ENCODE data around the gene LRRC39. TPM values are rescaled to one million over a fixed set of nuclear protein-coding genes. Genes with fewer than 3 reads are reported as not detected.

The LRRC39 gene
- total and polyA plus RNA-seq, 9 donors = 0.18 to 1.9 (median 0.60) TPM

DNA sequence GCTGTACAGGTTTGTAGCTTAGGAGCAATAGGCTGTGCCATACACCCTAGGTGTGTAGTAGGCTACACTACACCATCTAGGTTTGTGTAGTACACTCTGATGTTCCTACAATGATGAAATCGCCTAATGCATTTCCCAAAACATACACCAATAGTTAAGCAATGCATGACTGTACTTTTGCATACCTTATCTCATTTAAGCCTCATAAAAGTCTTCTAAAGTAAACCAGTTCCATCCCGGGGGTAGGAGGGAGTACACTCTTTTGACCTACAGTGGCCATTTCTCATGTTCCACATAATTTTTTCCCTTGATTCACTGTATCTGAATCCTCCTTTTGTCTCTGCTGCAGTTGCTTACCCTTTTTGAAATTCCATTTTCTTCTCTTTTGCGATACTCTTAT lies 32.9 kb downstream of the LRRC39 start:
- DNase-seq = no peak
- no peaks in the 10 kb centered on the region for H3K9me3 ChIP-seq
- H3K27me3 ChIP-seq = no peaks in the 10 kb centered on the region
- H3K36me3 ChIP-seq = no peaks in the 10 kb centered on the region
- 86 to 92% (median 90%) methylated on average over 3 of the region's 3 CpGs for WGBS, 3 donors
- no peak overlapping the region for H3K27ac ChIP-seq
- no peaks in the 10 kb centered on the region for H3K4me1 ChIP-seq (ENCODE audit: insufficient read depth)
- no peak overlapping the region for H3K4me3 ChIP-seq
- intact Hi-C loops (cut with DNase I) = no loop called here
- TF ChIP-seq EP300 (IDR thresholded peaks at IDR 0.05) (no peak), POLR2A (IDR thresholded peaks at IDR 0.05) (no peak)
- TF ChIP-seq, protein P1, sequence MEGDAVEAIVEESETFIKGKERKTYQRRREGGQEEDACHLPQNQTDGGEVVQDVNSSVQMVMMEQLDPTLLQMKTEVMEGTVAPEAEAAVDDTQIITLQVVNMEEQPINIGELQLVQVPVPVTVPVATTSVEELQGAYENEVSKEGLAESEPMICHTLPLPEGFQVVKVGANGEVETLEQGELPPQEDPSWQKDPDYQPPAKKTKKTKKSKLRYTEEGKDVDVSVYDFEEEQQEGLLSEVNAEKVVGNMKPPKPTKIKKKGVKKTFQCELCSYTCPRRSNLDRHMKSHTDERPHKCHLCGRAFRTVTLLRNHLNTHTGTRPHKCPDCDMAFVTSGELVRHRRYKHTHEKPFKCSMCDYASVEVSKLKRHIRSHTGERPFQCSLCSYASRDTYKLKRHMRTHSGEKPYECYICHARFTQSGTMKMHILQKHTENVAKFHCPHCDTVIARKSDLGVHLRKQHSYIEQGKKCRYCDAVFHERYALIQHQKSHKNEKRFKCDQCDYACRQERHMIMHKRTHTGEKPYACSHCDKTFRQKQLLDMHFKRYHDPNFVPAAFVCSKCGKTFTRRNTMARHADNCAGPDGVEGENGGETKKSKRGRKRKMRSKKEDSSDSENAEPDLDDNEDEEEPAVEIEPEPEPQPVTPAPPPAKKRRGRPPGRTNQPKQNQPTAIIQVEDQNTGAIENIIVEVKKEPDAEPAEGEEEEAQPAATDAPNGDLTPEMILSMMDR (IDR thresholded peaks at IDR 0.05) = no peak

DNA sequence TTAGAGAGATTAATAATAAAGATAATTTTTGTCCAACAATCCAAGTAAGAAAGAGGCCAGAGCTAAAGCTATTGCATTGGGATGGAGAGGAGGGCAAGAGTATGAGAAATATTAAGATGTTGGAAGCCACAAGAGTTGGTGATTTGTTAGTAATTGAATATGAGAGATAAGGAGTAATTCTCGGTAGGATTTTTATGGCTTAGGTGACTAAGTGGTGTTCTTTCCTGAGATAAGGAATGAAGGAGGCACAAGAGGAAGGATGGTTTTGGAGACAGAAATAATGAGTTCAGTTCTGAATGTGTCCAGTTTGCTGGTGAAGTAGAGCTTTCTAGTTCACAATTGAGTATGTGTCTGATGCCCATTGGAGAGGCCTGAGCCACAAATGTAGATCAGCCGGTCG lies 35.7 kb downstream of the LRRC39 start:
- Histone ChIP-seq H3K4me3 (no peak overlapping the region), H3K27ac (no peak overlapping the region), H3K9me3 (no peaks in the 10 kb centered on the region), H3K27me3 (no peaks in the 10 kb centered on the region), H3K4me1 (ENCODE audit: insufficient read depth) (no peaks in the 10 kb centered on the region), H3K36me3 (no peaks in the 10 kb centered on the region)
- no peak for DNase-seq
- intact Hi-C loops (cut with DNase I) = no loop called here
- TF ChIP-seq POLR2A (IDR thresholded peaks at IDR 0.05) (no peak), EP300 (IDR thresholded peaks at IDR 0.05) (no peak)
- TF ChIP-seq, protein P1 (IDR thresholded peaks at IDR 0.05) = no peak
- 75 to 86% (median 78%) methylated on average over 3 of the region's 3 CpGs for WGBS, 3 donors

DNA sequence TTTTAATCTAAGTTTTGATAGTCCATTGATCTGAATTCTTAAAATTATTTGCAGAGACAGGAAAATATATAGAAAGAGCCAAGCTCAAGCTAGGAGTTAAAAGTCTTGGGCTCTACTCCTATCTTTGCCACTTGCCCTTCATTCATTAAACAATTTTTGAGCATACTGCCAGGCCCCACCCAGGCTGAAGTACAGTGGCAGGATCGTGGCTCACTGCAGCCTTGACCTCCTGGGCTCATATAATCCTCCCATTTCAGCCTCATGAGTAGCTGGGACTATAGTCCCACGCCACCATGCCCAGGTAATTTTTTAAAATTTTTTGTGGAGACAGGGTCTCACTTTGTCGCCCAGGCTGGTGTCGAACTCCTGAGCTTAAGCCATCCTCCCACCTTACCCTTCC lies 36.9 kb downstream of the LRRC39 start:
- Histone ChIP-seq H3K4me3 (no peak overlapping the region), H3K27me3 (no peaks in the 10 kb centered on the region), H3K36me3 (no peaks in the 10 kb centered on the region), H3K9me3 (no peaks in the 10 kb centered on the region), H3K27ac (no peak overlapping the region), H3K4me1 (ENCODE audit: insufficient read depth) (no peaks in the 10 kb centered on the region)
- intact Hi-C loops (cut with DNase I) = no loop called here
- WGBS, 3 donors = 76 to 81% (median 79%) methylated on average over 4 of the region's 4 CpGs
- TF ChIP-seq, protein P1 (IDR thresholded peaks at IDR 0.05) = no peak
- TF ChIP-seq EP300 (IDR thresholded peaks at IDR 0.05) = no peak
- TF ChIP-seq POLR2A (IDR thresholded peaks at IDR 0.05) = no peak
- DNase-seq = no peak

DNA sequence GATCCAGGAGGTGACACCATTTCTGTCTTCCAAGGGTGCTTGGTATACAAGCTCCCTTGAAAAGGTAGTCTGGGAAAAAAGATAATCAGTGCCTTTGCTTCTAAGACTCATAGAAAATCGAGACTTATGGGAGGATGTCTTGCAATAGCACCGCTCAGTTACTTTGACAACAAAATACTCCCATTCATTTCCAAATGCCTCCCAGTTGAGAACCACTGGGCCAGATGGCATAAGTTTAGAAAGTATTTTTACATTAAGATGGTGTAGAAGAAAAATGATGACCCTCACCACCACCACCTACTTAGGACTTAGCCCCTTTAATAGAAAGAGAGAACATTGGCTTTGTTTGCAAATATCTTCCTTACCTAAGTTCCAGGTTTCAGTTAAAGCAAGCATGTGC lies 40.5 kb downstream of the LRRC39 start:
- no peak for DNase-seq
- 95 to 99% (median 95%) methylated on average over 2 of the region's 2 CpGs for WGBS, 3 donors
- intact Hi-C loops (cut with DNase I) = no loop called here

More for the DNA sequence above, 40.5 kb downstream of the LRRC39 start:
- Histone ChIP-seq H3K27me3 (no peaks in the 10 kb centered on the region), H3K27ac (no peak overlapping the region), H3K4me1 (ENCODE audit: insufficient read depth) (peaks cover 1% of the 10 kb centered on the region), H3K36me3 (no peaks in the 10 kb centered on the region), H3K9me3 (no peaks in the 10 kb centered on the region), H3K4me3 (no peak overlapping the region)
- TF ChIP-seq EP300 (IDR thresholded peaks at IDR 0.05) (no peak), POLR2A (IDR thresholded peaks at IDR 0.05) (no peak)
- TF ChIP-seq, protein P1 (IDR thresholded peaks at IDR 0.05) = no peak
